ENCODE results near the gene SYNPR.

- TF ChIP-seq POLR2A (IDR thresholded peaks at IDR 0.05): no peak
- no peak for TF ChIP-seq CTCF (IDR thresholded peaks at IDR 0.05)
These were observed 30.0 kb downstream of the SYNPR start for GRCh38 chr3:63308072-63308471.

Data from heart left ventricle (tissue), 13 donors.